ENCODE data around the gene MUC21.
"Not testable (repeated sequence)": the region's sequence is repeated elsewhere in the genome, so short reads cannot be mapped to it uniquely, and the experiment has no call there.

MUC21 gene

DNA sequence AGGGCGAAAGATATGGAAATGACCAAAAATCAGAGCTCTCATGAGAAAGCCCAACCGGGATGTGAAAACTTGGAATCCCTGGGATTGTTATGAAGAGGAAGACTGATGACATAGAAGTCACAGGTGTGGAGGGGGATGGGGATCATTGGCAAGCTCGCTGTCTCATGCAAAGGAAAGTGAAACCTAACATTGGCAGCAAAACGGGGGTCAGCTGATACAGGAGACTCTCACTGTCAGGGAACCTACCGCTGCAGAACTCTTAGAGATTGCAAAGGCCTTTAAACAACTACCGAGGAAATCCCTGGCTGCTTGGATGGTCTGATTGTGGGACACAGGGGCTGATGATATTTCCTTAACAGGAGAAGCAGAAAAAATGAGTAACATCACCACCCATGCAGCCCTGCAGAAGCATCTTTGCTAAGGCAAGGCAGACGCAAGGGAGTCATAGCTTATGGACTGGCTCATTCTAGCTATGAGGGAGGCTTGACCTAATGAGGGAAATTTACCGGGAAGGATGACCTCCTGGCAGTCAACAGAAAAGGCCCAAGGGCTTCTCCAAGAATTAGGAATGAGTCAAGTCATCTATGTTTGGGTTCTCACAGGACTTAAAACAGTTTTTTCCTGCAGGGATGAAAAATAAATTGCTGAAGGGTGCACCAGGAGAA lies 7.0 kb downstream of the MUC21 start:
- Histone ChIP-seq H3K9me3 (no peaks in the 10 kb centered on the region), H3K4me3 (no peak overlapping the region), H3K36me3 (no peaks in the 10 kb centered on the region), H3K4me1 (no peaks in the 10 kb centered on the region), H3K27me3 (peaks cover 0 to 10% of the 10 kb centered on the region in 2 donors), H3K27ac (no peak overlapping the region)
- TF ChIP-seq, protein P1, sequence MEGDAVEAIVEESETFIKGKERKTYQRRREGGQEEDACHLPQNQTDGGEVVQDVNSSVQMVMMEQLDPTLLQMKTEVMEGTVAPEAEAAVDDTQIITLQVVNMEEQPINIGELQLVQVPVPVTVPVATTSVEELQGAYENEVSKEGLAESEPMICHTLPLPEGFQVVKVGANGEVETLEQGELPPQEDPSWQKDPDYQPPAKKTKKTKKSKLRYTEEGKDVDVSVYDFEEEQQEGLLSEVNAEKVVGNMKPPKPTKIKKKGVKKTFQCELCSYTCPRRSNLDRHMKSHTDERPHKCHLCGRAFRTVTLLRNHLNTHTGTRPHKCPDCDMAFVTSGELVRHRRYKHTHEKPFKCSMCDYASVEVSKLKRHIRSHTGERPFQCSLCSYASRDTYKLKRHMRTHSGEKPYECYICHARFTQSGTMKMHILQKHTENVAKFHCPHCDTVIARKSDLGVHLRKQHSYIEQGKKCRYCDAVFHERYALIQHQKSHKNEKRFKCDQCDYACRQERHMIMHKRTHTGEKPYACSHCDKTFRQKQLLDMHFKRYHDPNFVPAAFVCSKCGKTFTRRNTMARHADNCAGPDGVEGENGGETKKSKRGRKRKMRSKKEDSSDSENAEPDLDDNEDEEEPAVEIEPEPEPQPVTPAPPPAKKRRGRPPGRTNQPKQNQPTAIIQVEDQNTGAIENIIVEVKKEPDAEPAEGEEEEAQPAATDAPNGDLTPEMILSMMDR (IDR thresholded peaks at IDR 0.05), result no peak
- intact Hi-C loops (cut with DNase I; ENCODE audit: low total_unique reads), result no loop called here
- DNase-seq, result no peak

DNA sequence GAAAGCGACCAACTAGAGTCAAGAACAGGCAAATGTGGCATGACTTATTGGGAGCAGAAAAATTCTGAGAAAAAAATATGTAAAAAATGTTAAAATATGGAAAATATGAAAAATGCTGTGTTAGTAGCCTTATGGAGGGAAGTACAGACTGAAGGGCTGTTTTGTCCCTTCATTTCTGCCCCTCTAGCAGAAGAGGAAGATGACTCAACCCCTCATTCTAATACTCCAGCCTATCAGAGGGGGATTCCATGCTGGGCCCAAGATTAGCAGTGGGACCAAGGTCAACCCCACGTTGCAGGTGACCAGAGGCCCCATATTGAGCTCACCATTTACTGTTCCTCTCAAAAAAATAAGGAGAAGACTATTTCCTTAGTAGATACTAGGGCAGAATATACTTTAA lies 8.4 kb downstream of the MUC21 start:
- TF ChIP-seq, protein P1 (IDR thresholded peaks at IDR 0.05), result no peak
- Histone ChIP-seq H3K27me3 (peaks cover 0 to 8% of the 10 kb centered on the region in 2 donors), H3K4me3 (no peak overlapping the region), H3K36me3 (no peaks in the 10 kb centered on the region), H3K4me1 (no peaks in the 10 kb centered on the region), H3K9me3 (no peaks in the 10 kb centered on the region), H3K27ac (no peak overlapping the region)
- DNase-seq, result no peak
- intact Hi-C loops (cut with DNase I; ENCODE audit: low total_unique reads), result no loop called here

DNA sequence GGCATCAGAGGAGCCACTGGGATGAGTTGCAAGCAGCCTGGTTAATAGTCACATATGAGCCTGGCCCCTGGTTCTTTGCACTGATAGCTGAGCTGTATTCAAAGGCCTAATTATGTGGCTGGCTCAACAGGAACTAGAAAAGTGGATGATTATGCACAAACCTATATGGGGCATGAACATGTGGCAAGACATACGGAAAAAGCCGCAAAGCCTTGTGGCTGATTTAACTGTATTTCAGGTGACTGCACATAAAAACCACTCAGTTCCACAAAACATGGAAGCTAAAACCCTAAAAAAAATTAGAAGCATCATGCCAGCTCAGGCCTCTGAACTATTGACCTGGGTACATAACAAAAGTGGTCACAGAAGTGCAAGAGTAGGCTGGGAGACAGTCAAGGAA lies 13.8 kb downstream of the MUC21 start:
- TF ChIP-seq, protein P1 (IDR thresholded peaks at IDR 0.05), result no peak
- Histone ChIP-seq H3K4me1 (no peaks in the 10 kb centered on the region), H3K27ac (no peak overlapping the region), H3K36me3 (no peaks in the 10 kb centered on the region), H3K9me3 (no peaks in the 10 kb centered on the region), H3K27me3 (peaks cover 0 to 3% of the 10 kb centered on the region in 2 donors), H3K4me3 (no peak overlapping the region)
- intact Hi-C loops (cut with DNase I; ENCODE audit: low total_unique reads), result no loop called here
- no peak for DNase-seq

DNA sequence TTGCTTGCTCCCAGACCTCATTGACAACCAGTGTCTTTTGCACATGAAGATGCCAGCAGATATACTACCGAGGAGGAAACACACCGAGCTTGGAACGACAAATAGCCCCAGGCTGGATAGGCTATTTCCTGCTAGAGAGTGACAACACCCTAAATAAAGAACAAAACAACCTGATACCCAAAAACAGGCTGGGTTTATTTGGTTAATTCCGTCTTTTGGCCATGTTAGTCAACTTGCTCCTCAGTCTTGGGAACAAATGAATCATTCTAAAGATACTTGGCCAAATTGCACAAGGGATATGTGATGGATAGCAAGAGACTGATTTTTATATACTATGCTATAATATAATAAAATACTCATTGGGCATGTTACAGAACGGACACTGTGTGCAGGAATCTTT lies 15.3 kb downstream of the MUC21 start:
- Histone ChIP-seq H3K4me3 (no peak overlapping the region), H3K36me3 (no peaks in the 10 kb centered on the region), H3K4me1 (no peaks in the 10 kb centered on the region), H3K9me3 (no peaks in the 10 kb centered on the region), H3K27ac (no peak overlapping the region), H3K27me3 (peaks cover 0 to 3% of the 10 kb centered on the region in 2 donors)
- intact Hi-C loops (cut with DNase I; ENCODE audit: low total_unique reads), result no loop called here
- DNase-seq, result no peak
- TF ChIP-seq, protein P1 (IDR thresholded peaks at IDR 0.05), result no peak

DNA sequence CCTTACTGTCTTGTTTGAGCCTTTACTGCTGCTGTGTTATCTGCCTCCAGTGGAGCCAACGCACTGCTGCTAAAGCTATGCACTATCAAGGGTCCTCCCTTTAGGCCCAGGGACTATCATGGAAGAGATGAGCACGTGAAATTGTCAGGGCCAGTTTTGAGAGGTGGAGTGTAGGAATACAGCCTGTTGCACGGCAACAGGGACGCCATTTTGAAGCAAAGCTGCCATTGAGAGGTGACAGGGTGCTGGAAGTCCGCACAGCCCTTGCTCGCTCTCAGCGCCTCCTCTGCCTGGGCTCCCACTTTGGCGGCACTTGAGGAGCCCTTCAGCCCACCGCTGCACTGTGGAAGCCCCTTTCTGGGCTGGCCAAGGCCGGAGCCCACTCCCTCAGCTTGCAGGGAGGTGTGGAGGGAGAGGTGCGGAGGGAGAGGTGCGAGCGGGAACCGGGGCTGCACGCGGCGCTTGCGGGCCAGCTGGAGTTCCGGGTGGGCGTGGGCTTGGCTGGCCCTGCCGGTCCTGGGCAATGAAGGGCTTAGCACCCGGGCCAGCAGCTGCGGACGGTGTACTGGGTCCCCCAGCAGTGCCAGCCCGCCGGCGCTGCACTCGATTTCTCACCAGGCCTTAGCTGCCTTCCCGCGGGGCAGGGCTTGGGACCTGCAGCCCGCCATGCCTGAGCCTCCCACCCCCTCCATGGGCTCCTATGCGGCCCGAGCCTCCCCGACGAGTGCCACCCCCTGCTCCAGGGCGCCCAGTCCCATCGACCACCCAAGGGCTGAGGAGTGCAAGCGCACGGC lies 16.7 kb downstream of the MUC21 start:
- H3K9me3 ChIP-seq; intact Hi-C loops (cut with DNase I; ENCODE audit: low total_unique reads); H3K4me1 ChIP-seq; H3K27ac ChIP-seq; DNase-seq; H3K4me3 ChIP-seq; H3K27me3 ChIP-seq; H3K36me3 ChIP-seq: not testable (repeated sequence)

DNA sequence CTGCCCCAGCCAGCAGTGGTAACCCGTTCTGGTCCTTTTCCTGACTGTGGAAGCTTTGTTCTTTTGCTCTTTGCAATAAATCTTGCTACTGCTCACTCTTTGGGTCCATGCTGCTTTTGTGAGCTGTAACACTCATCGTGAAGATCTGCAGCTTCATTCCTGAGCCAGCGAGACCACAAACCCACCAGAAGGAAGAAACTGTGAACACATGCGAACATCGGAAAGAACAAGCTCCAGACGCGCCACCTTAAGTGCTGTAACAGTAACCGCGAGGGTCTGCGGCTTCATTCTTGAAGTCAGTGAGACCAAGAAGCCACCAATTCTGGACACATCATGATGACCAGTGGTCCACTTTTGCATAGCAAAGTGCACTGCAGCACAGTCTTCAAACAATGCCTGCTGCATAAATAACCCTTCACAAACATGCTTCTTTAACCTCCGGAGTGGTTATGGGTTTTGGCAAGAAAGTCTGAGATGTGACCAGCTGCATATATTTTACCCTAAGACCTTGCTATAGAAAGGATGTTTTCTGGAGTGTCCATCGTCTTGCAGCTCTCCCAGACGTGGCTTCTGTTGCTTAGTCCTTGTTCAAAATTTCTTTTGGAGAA lies 17.9 kb downstream of the MUC21 start:
- DNase-seq, result no peak
- no peaks in the 10 kb centered on the region for H3K9me3 ChIP-seq
- intact Hi-C loops (cut with DNase I; ENCODE audit: low total_unique reads), result no loop called here
- H3K36me3 ChIP-seq, result no peaks in the 10 kb centered on the region
- no peaks in the 10 kb centered on the region for H3K4me1 ChIP-seq
- no peak overlapping the region for H3K27ac ChIP-seq
- H3K27me3 ChIP-seq, result peaks cover 0 to 3% of the 10 kb centered on the region in 2 donors
- TF ChIP-seq, protein P1 (IDR thresholded peaks at IDR 0.05), result no peak
- no peak overlapping the region for H3K4me3 ChIP-seq
